Gastroesophageal sphincter (tissue), 3 donors: ENCODE measurements around the gene AGBL3.

ENCODE experiments used
- CTCF ChIP-seq, 4 experiments: fragments of 200-600 bp in 2 of 4; fragments of 450-650 bp in 2 of 4; sonication (generic) in 1 of 4; IDR thresholded peaks; one replicate each; pipeline ENCODE4 v1.5.1; 2017 to 2019; ENCODE audit warnings: antibody characterized with exemption in 4 of 4, mild to moderate bottlenecking in 2 of 4, moderate library complexity in 2 of 4
- EP300 ChIP-seq: sonication (generic); formaldehyde crosslinking; IDR thresholded peaks from one replicate; pipeline ENCODE4 v1.6.1; 2017; ENCODE audit warnings: antibody characterized with exemption, mild to moderate bottlenecking
- POLR2A ChIP-seq, 2 donors: fragments of 450-650 bp; IDR thresholded peaks; one replicate each; pipeline ENCODE4 v1.6.1; 2017; ENCODE audit warnings: antibody characterized with exemption in 2 of 2, mild to moderate bottlenecking in 2 of 2, moderate library complexity in 1 of 2

GRCh38 chr7:135121868-135122267 is 135.6 kb downstream of the AGBL3 start:
- no peak for TF ChIP-seq CTCF (IDR thresholded peaks at IDR 0.05)
- no peak for TF ChIP-seq POLR2A (IDR thresholded peaks at IDR 0.05)
- TF ChIP-seq EP300, result no peak
